HepG2 (cell line): ENCODE results near the gene GSDMA. TPM values are rescaled to one million over a fixed set of nuclear protein-coding genes. Genes with fewer than 3 reads are reported as not detected.

Experiments
- EP300 ChIP-seq, 3 experiments: sonication (generic) in 1 of 3; formaldehyde crosslinking in 1 of 3; IDR thresholded peaks; 2 replicates each; pipeline versions ENCODE4 v1.5.1 to v1.6.1; 2011 to 2020; ENCODE audit warnings: low read depth in 2 of 3, low read length in 2 of 3, borderline replicate concordance in 1 of 3, improper control_type of control experiment in 1 of 3, mild to moderate bottlenecking in 1 of 3, missing genetic modification reagents in 1 of 3, moderate library complexity in 1 of 3
- HNF4G ChIP-seq, 2 experiments: sonication (generic) in 1 of 2; formaldehyde crosslinking in 1 of 2; IDR thresholded peaks; 2 replicates each; pipeline versions ENCODE4 v1.4.0 to v1.6.1; 2011 to 2020; ENCODE audit warnings: borderline replicate concordance in 2 of 2, low read depth in 2 of 2, mild to moderate bottlenecking in 2 of 2, low read length in 1 of 2, missing genetic modification reagents in 1 of 2, moderate library complexity in 1 of 2
- KDM2A ChIP-seq: sonication (generic); formaldehyde crosslinking; IDR thresholded peaks from 2 replicates; pipeline ENCODE4 v1.4.0; 2020; ENCODE audit warnings: low read depth, missing genetic modification reagents, borderline replicate concordance
- MEF2D ChIP-seq: sonication (generic); formaldehyde crosslinking; IDR thresholded peaks from 2 replicates; pipeline ENCODE4 v1.5.1; 2020; ENCODE audit warnings: mild to moderate bottlenecking, missing genetic modification reagents
- NCOA5 ChIP-seq: sonication (generic); formaldehyde crosslinking; IDR thresholded peaks from 2 replicates; pipeline ENCODE4 v1.4.0; 2020; ENCODE audit warnings: missing genetic modification reagents
- PRMT3 ChIP-seq: sonication (generic); formaldehyde crosslinking; IDR thresholded peaks from 2 replicates; pipeline ENCODE4 v1.8.1; 2022; ENCODE audit warnings: low read depth, mild to moderate bottlenecking, moderate library complexity, missing genetic modification reagents, borderline replicate concordance
- RBFOX2 ChIP-seq: fragments of 200-400 bp; formaldehyde crosslinking; IDR thresholded peaks from 2 replicates; pipeline ENCODE4 v1.6.1; 2017; ENCODE audit warnings: low read depth, mild to moderate bottlenecking, low read length
- RXRB ChIP-seq: IDR thresholded peaks from 2 replicates; pipeline ENCODE4 v1.6.1; 2016; ENCODE audit warnings: borderline replicate concordance, missing genetic modification reagents, missing compliant biosample characterization
- SKIL ChIP-seq: sonication (generic); formaldehyde crosslinking; IDR thresholded peaks from 2 replicates; pipeline ENCODE4 v1.8.0; 2022; ENCODE audit warnings: missing genetic modification reagents, mild to moderate bottlenecking, moderate library complexity, borderline replicate concordance
- TMF1 ChIP-seq: sonication (generic); formaldehyde crosslinking; IDR thresholded peaks from 2 replicates; pipeline ENCODE4 v1.8.1; 2022; ENCODE audit warnings: low read depth, missing genetic modification reagents
- ZIK1 ChIP-seq: sonication (generic); formaldehyde crosslinking; IDR thresholded peaks from 2 replicates; pipeline ENCODE4 v1.5.0; 2020; ENCODE audit warnings: mild to moderate bottlenecking, low read depth, missing genetic modification reagents, borderline replicate concordance
- ZNF180 ChIP-seq: sonication (generic); formaldehyde crosslinking; IDR thresholded peaks from 2 replicates; pipeline ENCODE4 v1.4.0; 2020; ENCODE audit warnings: low read depth, missing genetic modification reagents, borderline replicate concordance
- ZNF232 ChIP-seq: sonication (generic); formaldehyde crosslinking; IDR thresholded peaks from 2 replicates; pipeline ENCODE4 v1.4.0; 2020; ENCODE audit warnings: missing genetic modification reagents, borderline replicate concordance
- ZNF274 ChIP-seq: sonication (generic); formaldehyde crosslinking; IDR thresholded peaks from 2 replicates; pipeline ENCODE4 v1.5.1; 2020; ENCODE audit warnings: mild to moderate bottlenecking, missing genetic modification reagents
- ZNF674 ChIP-seq: sonication (generic); formaldehyde crosslinking; IDR thresholded peaks from 2 replicates; pipeline ENCODE4 v1.5.0; 2020; ENCODE audit warnings: low read depth, mild to moderate bottlenecking, missing genetic modification reagents
- polyA plus RNA-seq, 8 experiments: library from polyadenylated mRNA; depleted of rRNA in 3 of 8; stranded (reverse) in 7 of 8; unstranded in 1 of 8; fragments of >200 nt; fragmentation: Illumina TruSeq in 4 of 8; extraction: Trizol in 4 of 8; gene quantifications; 2 replicates each; pipeline versions ENCODE4 v1.2.1 to v1.2.3, GENCODE V29; 2011 to 2016; ENCODE audit warnings: low read depth in 4 of 8, missing spikeins in 1 of 8, mixed read lengths in 1 of 8; ENCODE audit not compliant: insufficient read depth in 1 of 8
- total RNA-seq, 5 experiments: library from RNA; depleted of rRNA; stranded (reverse); fragments of >200 nt; fragmentation: Illumina TruSeq; extraction: Trizol; gene quantifications; 2 replicates each; pipeline ENCODE4 v1.2.3, GENCODE V29; 2016; ENCODE audit warnings: low read depth in 1 of 5
- TF ChIP-seq, protein P1 (sequence below): IDR thresholded peaks from 2 replicates; pipeline ENCODE4 v1.6.1; 2016; ENCODE audit warnings: low read depth
- TF ChIP-seq, protein P2 (sequence below): sonication (generic); formaldehyde crosslinking; IDR thresholded peaks from 2 replicates; pipeline ENCODE4 v1.8.0; 2022; ENCODE audit warnings: mild to moderate bottlenecking, missing genetic modification reagents, moderate library complexity
- TF ChIP-seq, protein P3 (sequence below): sonication (generic); formaldehyde crosslinking; IDR thresholded peaks from 2 replicates; pipeline ENCODE4 v1.4.0; 2020; ENCODE audit warnings: low read depth, mild to moderate bottlenecking, missing genetic modification reagents
- TF ChIP-seq, protein P4 (sequence below): sonication (generic); formaldehyde crosslinking; IDR thresholded peaks from 2 replicates; pipeline ENCODE4 v1.8.0; 2022; ENCODE audit warnings: missing genetic modification reagents, mild to moderate bottlenecking, inconsistent platforms, borderline replicate concordance

GSDMA gene
- total and polyA plus RNA-seq, 2 of the 13 experiments (the other 11 are each of a cell fraction or from before 2014, with no cell fraction given), result not detected

- no peak for TF ChIP-seq ZNF674 (CRISPR knock-in tag)
- TF ChIP-seq ZNF274 (CRISPR knock-in tag), result peak; percentile 24; the same call in 1 of the 2 replicates
- TF ChIP-seq SKIL, result no peak; the same call in 1 of the 2 replicates
- TF ChIP-seq, protein P1, sequence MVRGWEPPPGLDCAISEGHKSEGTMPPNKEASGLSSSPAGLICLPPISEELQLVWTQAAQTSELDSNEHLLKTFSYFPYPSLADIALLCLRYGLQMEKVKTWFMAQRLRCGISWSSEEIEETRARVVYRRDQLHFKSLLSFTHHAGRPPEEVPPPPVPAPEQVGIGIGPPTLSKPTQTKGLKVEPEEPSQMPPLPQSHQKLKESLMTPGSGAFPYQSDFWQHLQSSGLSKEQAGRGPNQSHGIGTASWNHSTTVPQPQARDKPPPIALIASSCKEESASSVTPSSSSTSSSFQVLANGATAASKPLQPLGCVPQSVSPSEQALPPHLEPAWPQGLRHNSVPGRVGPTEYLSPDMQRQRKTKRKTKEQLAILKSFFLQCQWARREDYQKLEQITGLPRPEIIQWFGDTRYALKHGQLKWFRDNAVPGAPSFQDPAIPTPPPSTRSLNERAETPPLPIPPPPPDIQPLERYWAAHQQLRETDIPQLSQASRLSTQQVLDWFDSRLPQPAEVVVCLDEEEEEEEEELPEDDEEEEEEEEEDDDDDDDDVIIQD, result no peak; the same call in 1 of the 2 replicates
- no peak for TF ChIP-seq TMF1 (CRISPR knock-in tag)
- TF ChIP-seq HNF4G (IDR thresholded peaks at IDR 0.05; ENCODE audit: borderline replicate concordance, low read depth, low read length), result no peak
- 0 out of 2 replicates have a peak, but pooled peaks have one; percentile 44 for TF ChIP-seq HNF4G (CRISPR knock-in tag; IDR thresholded peaks at IDR 0.05; ENCODE audit: borderline replicate concordance, low read depth)
- TF ChIP-seq RXRB (CRISPR knock-in tag), result peak; percentile 55; the same call in 1 of the 2 replicates
- TF ChIP-seq, protein P2, sequence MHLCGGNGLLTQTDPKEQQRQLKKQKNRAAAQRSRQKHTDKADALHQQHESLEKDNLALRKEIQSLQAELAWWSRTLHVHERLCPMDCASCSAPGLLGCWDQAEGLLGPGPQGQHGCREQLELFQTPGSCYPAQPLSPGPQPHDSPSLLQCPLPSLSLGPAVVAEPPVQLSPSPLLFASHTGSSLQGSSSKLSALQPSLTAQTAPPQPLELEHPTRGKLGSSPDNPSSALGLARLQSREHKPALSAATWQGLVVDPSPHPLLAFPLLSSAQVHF (CRISPR knock-in tag), result no peak
- peak; percentile 66 for TF ChIP-seq RBFOX2
- no peak for TF ChIP-seq ZNF232 (CRISPR knock-in tag)
- TF ChIP-seq ZNF180, result no peak
- TF ChIP-seq, protein P3, sequence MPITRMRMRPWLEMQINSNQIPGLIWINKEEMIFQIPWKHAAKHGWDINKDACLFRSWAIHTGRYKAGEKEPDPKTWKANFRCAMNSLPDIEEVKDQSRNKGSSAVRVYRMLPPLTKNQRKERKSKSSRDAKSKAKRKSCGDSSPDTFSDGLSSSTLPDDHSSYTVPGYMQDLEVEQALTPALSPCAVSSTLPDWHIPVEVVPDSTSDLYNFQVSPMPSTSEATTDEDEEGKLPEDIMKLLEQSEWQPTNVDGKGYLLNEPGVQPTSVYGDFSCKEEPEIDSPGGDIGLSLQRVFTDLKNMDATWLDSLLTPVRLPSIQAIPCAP (CRISPR knock-in tag), result no peak
- TF ChIP-seq NCOA5 (CRISPR knock-in tag), result no peak
- TF ChIP-seq KDM2A (CRISPR knock-in tag), result 0 out of 2 replicates have a peak, but pooled peaks have one; percentile 17
- TF ChIP-seq EP300 (IDR thresholded peaks at IDR 0.05; ENCODE audit: low read depth in 2 of 2, low read length in 2 of 2), result no peak
- TF ChIP-seq EP300 (CRISPR knock-in tag; IDR thresholded peaks at IDR 0.05; ENCODE audit: borderline replicate concordance), result no peak
- TF ChIP-seq, protein P4, sequence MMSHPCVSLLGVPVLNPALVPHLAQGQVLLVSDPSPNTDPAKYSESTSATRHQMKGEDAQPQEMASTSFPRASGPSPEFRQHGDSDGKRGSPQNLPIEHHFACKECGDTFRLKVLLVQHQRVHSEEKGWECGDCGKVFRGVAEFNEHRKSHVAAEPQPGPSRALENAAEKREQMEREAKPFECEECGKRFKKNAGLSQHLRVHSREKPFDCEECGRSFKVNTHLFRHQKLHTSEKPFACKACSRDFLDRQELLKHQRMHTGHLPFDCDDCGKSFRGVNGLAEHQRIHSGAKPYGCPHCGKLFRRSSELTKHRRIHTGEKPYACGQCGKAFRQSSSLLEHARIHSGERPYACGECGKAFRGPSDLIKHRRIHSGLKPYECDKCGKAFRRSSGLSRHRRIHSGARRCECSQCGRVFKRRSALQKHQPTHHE (CRISPR knock-in tag), result 0 out of 2 replicates have a peak, but pooled peaks have one; percentile 48
- TF ChIP-seq ZIK1, result 0 out of 2 replicates have a peak, but pooled peaks have one; percentile 15
- TF ChIP-seq PRMT3 (CRISPR knock-in tag), result no peak
- peak; percentile 40; the same call in 1 of the 2 replicates for TF ChIP-seq MEF2D (CRISPR knock-in tag)
Measured at GRCh38 chr17:39920218-39921210, 42.3 kb upstream of the GSDMA start (continued).
